GM21717 (cell line): ENCODE measurements around the gene CPXCR1.
"Not testable (repeated sequence)": the region's sequence is repeated elsewhere in the genome, so short reads cannot be mapped to it uniquely, and the experiment has no call there.

ENCODE experiments used
- ATAC-seq: cut with Tn5 transposase; IDR thresholded peaks from one replicate; pipeline ENCODE4 v1.9.1; 2021; ENCODE audit warnings: mild to moderate bottlenecking, moderate library complexity; ENCODE audit not compliant: unreplicated experiment

CPXCR1 gene

DNA sequence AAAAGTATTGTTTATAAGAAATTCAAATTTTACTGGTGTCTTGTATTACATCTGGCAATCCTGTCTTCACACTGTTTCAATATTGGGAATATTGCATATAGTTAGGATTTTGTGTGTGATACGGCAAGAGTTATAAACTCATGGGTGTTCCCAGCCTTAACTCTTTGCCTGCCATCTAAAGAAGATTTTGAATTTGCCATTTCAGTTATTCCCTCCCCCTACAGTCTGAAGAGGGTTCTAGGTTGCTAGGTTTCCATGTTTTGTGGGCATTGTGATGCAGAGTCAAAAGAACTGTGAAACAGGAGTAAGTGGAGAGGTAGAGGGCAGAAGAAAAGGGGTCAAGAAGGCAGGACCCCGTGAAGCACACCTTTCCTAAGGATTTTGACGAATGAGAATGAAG, at the start of gene CPXCR1:
CPXCR1 (plus strand) TSS at position 301 of the 400 bp plus-strand sequence. CDS start 6,190 bp downstream, outside the sequence.
- ATAC-seq, result no peak

DNA sequence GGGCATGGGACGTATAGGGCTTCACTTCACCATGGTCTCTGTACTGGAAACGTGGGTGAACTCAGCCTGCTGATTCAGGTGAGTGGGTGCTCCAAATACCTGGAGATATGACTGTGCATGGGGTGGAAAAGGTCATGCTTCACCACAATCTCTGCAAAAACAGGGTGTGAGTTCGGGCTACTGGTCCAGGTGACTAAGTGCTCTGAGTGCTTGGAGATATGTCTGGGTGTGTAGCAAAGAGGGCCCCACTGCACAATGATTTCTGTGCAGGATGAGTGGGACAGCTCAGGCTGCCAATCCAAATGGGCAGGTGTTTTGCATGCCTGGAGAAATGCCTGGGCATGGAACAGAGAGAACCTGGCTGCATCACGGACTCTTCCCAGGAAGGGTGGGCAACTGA, 11.2 kb upstream of the CPXCR1 start:
- ATAC-seq, result no peak

DNA sequence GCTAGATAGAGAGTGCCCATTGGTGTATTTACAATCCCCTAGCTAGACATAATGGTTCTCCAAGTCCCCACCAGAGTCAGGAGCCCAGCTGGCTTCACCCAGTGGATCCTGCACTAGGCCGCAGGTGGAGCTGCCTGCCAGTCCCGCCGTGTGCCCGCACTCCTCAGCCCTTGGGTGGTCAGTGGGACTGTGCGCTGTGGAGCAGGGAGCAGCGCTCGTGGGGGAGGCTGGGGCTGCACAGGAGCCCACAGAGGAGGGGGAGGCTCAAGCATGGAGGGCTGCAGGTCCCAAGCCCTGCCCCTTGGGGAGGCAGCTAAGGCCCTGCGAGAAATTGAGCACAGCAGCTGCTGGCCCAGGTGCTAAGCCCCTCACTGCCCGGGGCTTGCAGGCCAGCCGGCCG, 810 bp upstream of the CPXCR1 start:
- not testable (repeated sequence) for ATAC-seq

DNA sequence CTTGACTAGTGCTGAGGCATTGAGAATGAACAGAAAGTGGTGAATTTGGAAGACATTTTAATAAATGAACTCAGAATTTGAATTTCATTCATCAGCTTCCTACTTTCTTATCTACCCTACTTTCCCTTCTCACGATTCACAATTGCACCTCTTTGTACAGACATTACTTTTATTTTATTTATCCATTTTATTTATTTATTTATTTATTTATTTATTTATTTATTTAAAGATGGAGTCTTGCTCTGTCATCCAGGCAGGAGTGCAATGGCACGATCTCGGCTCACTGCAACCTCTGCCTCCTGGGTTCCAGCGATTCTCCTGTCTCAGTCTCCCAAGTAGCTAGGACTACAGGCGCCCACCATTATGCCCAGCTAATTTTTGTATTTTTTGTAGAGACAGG, 5.3 kb downstream of the CPXCR1 start:
- ATAC-seq, result not testable (repeated sequence)

DNA sequence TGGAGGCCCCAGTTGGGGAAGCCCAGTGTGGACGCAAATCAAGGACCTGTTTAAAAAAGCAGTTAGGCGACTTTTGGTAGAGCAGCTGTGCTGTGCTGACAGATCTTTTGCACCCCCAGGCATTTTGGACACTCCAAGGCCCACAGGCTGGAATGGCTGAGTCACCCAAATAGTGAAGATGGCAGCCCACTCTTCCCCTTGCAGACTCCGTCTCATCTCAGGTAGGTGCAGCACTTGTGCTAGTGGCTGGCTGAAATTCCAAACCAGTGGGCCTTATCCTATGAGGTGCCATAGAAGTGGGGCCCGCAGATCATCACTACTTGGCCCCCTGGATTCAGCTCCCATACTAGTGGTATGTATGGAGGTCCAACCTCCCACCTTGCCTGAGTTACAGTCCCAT, 42.8 kb downstream of the CPXCR1 start:
- no peak for ATAC-seq
